ENCODE results near the gene ARID1B. TPM values are rescaled to one million over a fixed set of nuclear protein-coding genes. Genes with fewer than 3 reads are reported as not detected.

ARID1B gene
- total RNA-seq, 1 experiment from 2014 or later: 60.3 TPM

- no peak overlapping the region for H3K4me3 Mint-ChIP-seq
- ATAC-seq (no peak), DNase-seq (ENCODE audit: low spot score) (no peak)
- CTCF ChIA-PET: interaction anchor here (1.2 to 1.4 kb wide), 2 partner anchors 11 to 70 kb away, joined by 3 read pairs; no protein-coding TSS in a partner anchor
- no peak overlapping the region for H3K27ac Mint-ChIP-seq
- H3K27me3 Mint-ChIP-seq (ENCODE audit: low read depth): no peaks in the 10 kb centered on the region
- TF ChIP-seq NFATC4 (CRISPR knock-in tag; IDR thresholded peaks at IDR 0.05) (no peak), TP53 (CRISPR knock-in tag; IDR thresholded peaks at IDR 0.05) (no peak), FOXP1 (CRISPR knock-in tag; IDR thresholded peaks at IDR 0.05; ENCODE audit: borderline replicate concordance) (no peak), CREM (CRISPR knock-in tag; IDR thresholded peaks at IDR 0.05) (no peak), ZBTB43 (CRISPR knock-in tag; IDR thresholded peaks at IDR 0.05) (no peak), USF2 (CRISPR knock-in tag; IDR thresholded peaks at IDR 0.05) (no peak), ZMAT4 (CRISPR knock-in tag; IDR thresholded peaks at IDR 0.05) (no peak), ZNF263 (CRISPR knock-in tag; IDR thresholded peaks at IDR 0.05; ENCODE audit: low read depth) (no peak), JUN (CRISPR knock-in tag; IDR thresholded peaks at IDR 0.05) (no peak), NFE2L1 (CRISPR knock-in tag; IDR thresholded peaks at IDR 0.05) (no peak), CREB1 (CRISPR knock-in tag; IDR thresholded peaks at IDR 0.05) (no peak)
- TF ChIP-seq, protein P1, sequence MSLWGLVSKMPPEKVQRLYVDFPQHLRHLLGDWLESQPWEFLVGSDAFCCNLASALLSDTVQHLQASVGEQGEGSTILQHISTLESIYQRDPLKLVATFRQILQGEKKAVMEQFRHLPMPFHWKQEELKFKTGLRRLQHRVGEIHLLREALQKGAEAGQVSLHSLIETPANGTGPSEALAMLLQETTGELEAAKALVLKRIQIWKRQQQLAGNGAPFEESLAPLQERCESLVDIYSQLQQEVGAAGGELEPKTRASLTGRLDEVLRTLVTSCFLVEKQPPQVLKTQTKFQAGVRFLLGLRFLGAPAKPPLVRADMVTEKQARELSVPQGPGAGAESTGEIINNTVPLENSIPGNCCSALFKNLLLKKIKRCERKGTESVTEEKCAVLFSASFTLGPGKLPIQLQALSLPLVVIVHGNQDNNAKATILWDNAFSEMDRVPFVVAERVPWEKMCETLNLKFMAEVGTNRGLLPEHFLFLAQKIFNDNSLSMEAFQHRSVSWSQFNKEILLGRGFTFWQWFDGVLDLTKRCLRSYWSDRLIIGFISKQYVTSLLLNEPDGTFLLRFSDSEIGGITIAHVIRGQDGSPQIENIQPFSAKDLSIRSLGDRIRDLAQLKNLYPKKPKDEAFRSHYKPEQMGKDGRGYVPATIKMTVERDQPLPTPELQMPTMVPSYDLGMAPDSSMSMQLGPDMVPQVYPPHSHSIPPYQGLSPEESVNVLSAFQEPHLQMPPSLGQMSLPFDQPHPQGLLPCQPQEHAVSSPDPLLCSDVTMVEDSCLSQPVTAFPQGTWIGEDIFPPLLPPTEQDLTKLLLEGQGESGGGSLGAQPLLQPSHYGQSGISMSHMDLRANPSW (CRISPR knock-in tag; conservative IDR thresholded peaks at IDR 0.05; ENCODE audit: low read depth): no peak
- TF ChIP-seq, protein P2, sequence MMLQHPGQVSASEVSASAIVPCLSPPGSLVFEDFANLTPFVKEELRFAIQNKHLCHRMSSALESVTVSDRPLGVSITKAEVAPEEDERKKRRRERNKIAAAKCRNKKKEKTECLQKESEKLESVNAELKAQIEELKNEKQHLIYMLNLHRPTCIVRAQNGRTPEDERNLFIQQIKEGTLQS (CRISPR knock-in tag; conservative IDR thresholded peaks at IDR 0.05): no peak
- TF ChIP-seq, protein P3, sequence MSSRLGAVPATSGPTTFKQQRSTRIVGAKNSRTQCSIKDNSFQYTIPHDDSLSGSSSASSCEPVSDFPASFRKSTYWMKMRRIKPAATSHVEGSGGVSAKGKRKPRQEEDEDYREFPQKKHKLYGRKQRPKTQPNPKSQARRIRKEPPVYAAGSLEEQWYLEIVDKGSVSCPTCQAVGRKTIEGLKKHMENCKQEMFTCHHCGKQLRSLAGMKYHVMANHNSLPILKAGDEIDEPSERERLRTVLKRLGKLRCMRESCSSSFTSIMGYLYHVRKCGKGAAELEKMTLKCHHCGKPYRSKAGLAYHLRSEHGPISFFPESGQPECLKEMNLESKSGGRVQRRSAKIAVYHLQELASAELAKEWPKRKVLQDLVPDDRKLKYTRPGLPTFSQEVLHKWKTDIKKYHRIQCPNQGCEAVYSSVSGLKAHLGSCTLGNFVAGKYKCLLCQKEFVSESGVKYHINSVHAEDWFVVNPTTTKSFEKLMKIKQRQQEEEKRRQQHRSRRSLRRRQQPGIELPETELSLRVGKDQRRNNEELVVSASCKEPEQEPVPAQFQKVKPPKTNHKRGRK (CRISPR knock-in tag; IDR thresholded peaks at IDR 0.05; ENCODE audit: borderline replicate concordance): no peak
- POLR2A ChIA-PET: no interaction called here
- peaks cover 9% of the 10 kb centered on the region for H3K4me1 Mint-ChIP-seq
- no peaks in the 10 kb centered on the region for H3K9me3 Mint-ChIP-seq
- H3K36me3 Mint-ChIP-seq: peaks cover 6% of the 10 kb centered on the region
Observed at GRCh38 chr6:157164972-157165371, 387.8 kb downstream of the ARID1B start.

GRCh38 chr6:157166784-157167183 is 389.6 kb downstream of the ARID1B start:
- peak; percentile 50; the same call in 1 of the 2 replicates for ATAC-seq

More at GRCh38 chr6:157166784-157167183, 389.6 kb downstream of the ARID1B start:
- TF ChIP-seq NFYB (CRISPR knock-in tag; conservative IDR thresholded peaks at IDR 0.05; ENCODE audit: low read depth) (no peak), SP1 (CRISPR knock-in tag; conservative IDR thresholded peaks at IDR 0.05) (no peak), NFATC4 (CRISPR knock-in tag; IDR thresholded peaks at IDR 0.05) (no peak), ZMAT4 (CRISPR knock-in tag; IDR thresholded peaks at IDR 0.05) (no peak)
- TF ChIP-seq, protein P4, sequence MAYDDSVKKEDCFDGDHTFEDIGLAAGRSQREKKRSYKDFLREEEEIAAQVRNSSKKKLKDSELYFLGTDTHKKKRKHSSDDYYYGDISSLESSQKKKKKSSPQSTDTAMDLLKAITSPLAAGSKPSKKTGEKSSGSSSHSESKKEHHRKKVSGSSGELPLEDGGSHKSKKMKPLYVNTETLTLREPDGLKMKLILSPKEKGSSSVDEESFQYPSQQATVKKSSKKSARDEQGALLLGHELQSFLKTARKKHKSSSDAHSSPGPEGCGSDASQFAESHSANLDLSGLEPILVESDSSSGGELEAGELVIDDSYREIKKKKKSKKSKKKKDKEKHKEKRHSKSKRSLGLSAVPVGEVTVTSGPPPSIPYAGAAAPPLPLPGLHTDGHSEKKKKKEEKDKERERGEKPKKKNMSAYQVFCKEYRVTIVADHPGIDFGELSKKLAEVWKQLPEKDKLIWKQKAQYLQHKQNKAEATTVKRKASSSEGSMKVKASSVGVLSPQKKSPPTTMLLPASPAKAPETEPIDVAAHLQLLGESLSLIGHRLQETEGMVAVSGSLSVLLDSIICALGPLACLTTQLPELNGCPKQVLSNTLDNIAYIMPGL (CRISPR knock-in tag; IDR thresholded peaks at IDR 0.05): no peak
- TF ChIP-seq, protein P5, sequence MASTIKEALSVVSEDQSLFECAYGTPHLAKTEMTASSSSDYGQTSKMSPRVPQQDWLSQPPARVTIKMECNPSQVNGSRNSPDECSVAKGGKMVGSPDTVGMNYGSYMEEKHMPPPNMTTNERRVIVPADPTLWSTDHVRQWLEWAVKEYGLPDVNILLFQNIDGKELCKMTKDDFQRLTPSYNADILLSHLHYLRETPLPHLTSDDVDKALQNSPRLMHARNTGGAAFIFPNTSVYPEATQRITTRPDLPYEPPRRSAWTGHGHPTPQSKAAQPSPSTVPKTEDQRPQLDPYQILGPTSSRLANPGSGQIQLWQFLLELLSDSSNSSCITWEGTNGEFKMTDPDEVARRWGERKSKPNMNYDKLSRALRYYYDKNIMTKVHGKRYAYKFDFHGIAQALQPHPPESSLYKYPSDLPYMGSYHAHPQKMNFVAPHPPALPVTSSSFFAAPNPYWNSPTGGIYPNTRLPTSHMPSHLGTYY (CRISPR knock-in tag; IDR thresholded peaks at IDR 0.05): no peak
- DNase-seq (ENCODE audit: low spot score): no peak
- CTCF ChIA-PET: no interaction called here
- Mint-ChIP-seq H3K4me1 (peaks cover 16% of the 10 kb centered on the region), H3K4me3 (no peak overlapping the region), H3K27me3 (ENCODE audit: low read depth) (no peaks in the 10 kb centered on the region), H3K36me3 (peaks cover 6% of the 10 kb centered on the region), H3K9me3 (no peaks in the 10 kb centered on the region), H3K27ac (no peak overlapping the region)
- POLR2A ChIA-PET: no interaction called here
